Uterus (tissue), 4 donors: ENCODE measurements around the gene UQCC2. TPM values are rescaled to one million over a fixed set of nuclear protein-coding genes. Genes with fewer than 3 reads are reported as not detected.

Experiments
- DNase-seq, 2 donors: peaks; one replicate each; pipeline ENCODE4 v3.0.0-alpha.2; 2019 to 2020
- H3K27ac ChIP-seq, 2 donors: fragments of 200-600 bp; sonication (generic); 1 replicate in 1 of 2; 2 replicates in 1 of 2; pipeline ENCODE4 v1.5.1; 2016 to 2018
- H3K27me3 ChIP-seq, 2 donors: fragments of 200-600 bp; sonication (generic); one replicate each; pipeline ENCODE4 v1.5.1; 2018 to 2019; ENCODE audit warnings: control low read depth in 1 of 2
- H3K36me3 ChIP-seq, 2 donors: fragments of 200-600 bp; sonication (generic); one replicate each; pipeline ENCODE4 v1.5.1; 2019; ENCODE audit warnings: control low read depth in 1 of 2
- H3K4me1 ChIP-seq, 2 donors: fragments of 200-600 bp; sonication (generic); one replicate each; pipeline ENCODE4 v1.5.1; 2018 to 2019; ENCODE audit warnings: control low read depth in 1 of 2
- H3K4me3 ChIP-seq, 2 donors: fragments of 200-600 bp; sonication (generic); 1 replicate in 1 of 2; 2 replicates in 1 of 2; pipeline ENCODE4 v1.5.1; 2018 to 2019; ENCODE audit warnings: mild to moderate bottlenecking in 1 of 2
- H3K9me3 ChIP-seq, 2 donors: fragments of 200-600 bp; sonication (generic); one replicate each; pipeline ENCODE4 v1.5.1; 2019; ENCODE audit warnings: control low read depth in 1 of 2
- CTCF ChIP-seq, 4 experiments: fragments of 200-600 bp in 2 of 4; fragments of 450-650 bp in 2 of 4; sonication (generic) in 2 of 4; IDR thresholded peaks; one replicate each; pipeline ENCODE4 v1.5.1; 2016 to 2019; ENCODE audit warnings: antibody characterized with exemption in 4 of 4, mild to moderate bottlenecking in 2 of 4, moderate library complexity in 1 of 4
- POLR2A ChIP-seq, 2 donors: fragments of 450-650 bp; IDR thresholded peaks; one replicate each; pipeline ENCODE4 v1.6.1; 2016; ENCODE audit warnings: antibody characterized with exemption in 2 of 2, mild to moderate bottlenecking in 1 of 2, moderate library complexity in 1 of 2
- intact Hi-C: fragments of 100-400 bp; cut with DNase I; formaldehyde crosslinking; loops from one replicate; pipeline ENCODE4 v1.15.1; 2023; ENCODE audit warnings: low total_unique reads
- total RNA-seq, 4 donors: library from RNA; depleted of rRNA in 3 of 4; stranded (reverse); fragments of >200 nt in 3 of 4; gene quantifications; one replicate each; pipeline versions ENCODE4 v1.1.0 to v1.2.4, GENCODE V29; 2014 to 2023
- donor health status: DM: yes; HTN: yes; CAD: no.

Gene UQCC2
- total RNA-seq, 4 donors from 2014 or later, result 10.0 to 63.2 (median 30.9) TPM

- H3K9me3 ChIP-seq, result no peaks in the 10 kb centered on the region
- peak within 1 kb of the TSS; percentile 80 to 90 for H3K27ac ChIP-seq
- intact Hi-C loops, result no loop called here
- H3K36me3 ChIP-seq, result no peaks in the 10 kb centered on the region
- no peaks in the 10 kb centered on the region for H3K27me3 ChIP-seq
- TF ChIP-seq POLR2A (IDR thresholded peaks at IDR 0.05), result no peak
- TF ChIP-seq CTCF (IDR thresholded peaks at IDR 0.05), result no peak
- H3K4me1 ChIP-seq, result peaks cover 9 to 14% of the 10 kb centered on the region in 2 donors
- peak; percentile 37 to 47 for DNase-seq
- H3K4me3 ChIP-seq, result peak within 1 kb of the TSS in 1 of 2 donors; percentile 16
Observed at GRCh38 chr6:33746651-33747100, 35.2 kb upstream of the UQCC2 start, which contains the start of gene IP6K3. Gene IP6K3, minus strand, starts transcription at chr6:33746905. Its CDS starts 11,429 bp downstream, at chr6:33735476.

- TF ChIP-seq CTCF (IDR thresholded peaks at IDR 0.05) (no peak), POLR2A (IDR thresholded peaks at IDR 0.05) (no peak)
- Histone ChIP-seq H3K27ac (peak overlapping the region; percentile 80 to 90), H3K4me1 (peaks cover 9 to 11% of the 10 kb centered on the region in 2 donors), H3K27me3 (no peaks in the 10 kb centered on the region), H3K36me3 (no peaks in the 10 kb centered on the region), H3K4me3 (peak overlapping the region in 1 of 2 donors; percentile 16), H3K9me3 (no peaks in the 10 kb centered on the region)
- intact Hi-C loops, result no loop called here
- DNase-seq, result peak; percentile 70 to 81
Observed at GRCh38 chr6:33746036-33746600, 34.6 kb upstream of the UQCC2 start.

- peak overlapping the region; percentile 80 to 90 for H3K27ac ChIP-seq
- no peaks in the 10 kb centered on the region for H3K27me3 ChIP-seq
- TF ChIP-seq CTCF (IDR thresholded peaks at IDR 0.05), result no peak
- no peak for TF ChIP-seq POLR2A (IDR thresholded peaks at IDR 0.05)
- intact Hi-C loops, result no loop called here
- no peak overlapping the region for H3K4me3 ChIP-seq
- no peak for DNase-seq
- H3K36me3 ChIP-seq, result no peaks in the 10 kb centered on the region
- peaks cover 9 to 11% of the 10 kb centered on the region in 2 donors for H3K4me1 ChIP-seq
- no peaks in the 10 kb centered on the region for H3K9me3 ChIP-seq
Observed at GRCh38 chr6:33745548-33745947, 34.0 kb upstream of the UQCC2 start.

- H3K4me3 ChIP-seq, result no peak overlapping the region
- TF ChIP-seq CTCF (IDR thresholded peaks at IDR 0.05) (no peak), POLR2A (IDR thresholded peaks at IDR 0.05) (no peak)
- intact Hi-C loops, result no loop called here
Observed at GRCh38 chr6:33744895-33745546, 33.5 kb upstream of the UQCC2 start.

More at GRCh38 chr6:33744895-33745546, 33.5 kb upstream of the UQCC2 start:
- peaks cover 9 to 11% of the 10 kb centered on the region in 2 donors for H3K4me1 ChIP-seq
- H3K36me3 ChIP-seq, result no peaks in the 10 kb centered on the region
- DNase-seq, result peak; percentile 40 to 58
- H3K27me3 ChIP-seq, result no peaks in the 10 kb centered on the region
- H3K27ac ChIP-seq, result peak overlapping the region; percentile 80 to 90
- H3K9me3 ChIP-seq, result no peaks in the 10 kb centered on the region
